GM12872 (cell line): ENCODE data around the gene GAST.
A peak's percentile ranks its signal among the peaks of the same experiment; 100 is the strongest.

Experiments
- TF ChIP-seq, protein P1 (sequence below): IDR thresholded peaks from 3 replicates; pipeline ENCODE4 v1.5.1; 2011; ENCODE audit warnings: low read depth, mild to moderate bottlenecking, low read length, moderate library complexity; ENCODE audit not compliant: insufficient read depth

GAST gene

DNA sequence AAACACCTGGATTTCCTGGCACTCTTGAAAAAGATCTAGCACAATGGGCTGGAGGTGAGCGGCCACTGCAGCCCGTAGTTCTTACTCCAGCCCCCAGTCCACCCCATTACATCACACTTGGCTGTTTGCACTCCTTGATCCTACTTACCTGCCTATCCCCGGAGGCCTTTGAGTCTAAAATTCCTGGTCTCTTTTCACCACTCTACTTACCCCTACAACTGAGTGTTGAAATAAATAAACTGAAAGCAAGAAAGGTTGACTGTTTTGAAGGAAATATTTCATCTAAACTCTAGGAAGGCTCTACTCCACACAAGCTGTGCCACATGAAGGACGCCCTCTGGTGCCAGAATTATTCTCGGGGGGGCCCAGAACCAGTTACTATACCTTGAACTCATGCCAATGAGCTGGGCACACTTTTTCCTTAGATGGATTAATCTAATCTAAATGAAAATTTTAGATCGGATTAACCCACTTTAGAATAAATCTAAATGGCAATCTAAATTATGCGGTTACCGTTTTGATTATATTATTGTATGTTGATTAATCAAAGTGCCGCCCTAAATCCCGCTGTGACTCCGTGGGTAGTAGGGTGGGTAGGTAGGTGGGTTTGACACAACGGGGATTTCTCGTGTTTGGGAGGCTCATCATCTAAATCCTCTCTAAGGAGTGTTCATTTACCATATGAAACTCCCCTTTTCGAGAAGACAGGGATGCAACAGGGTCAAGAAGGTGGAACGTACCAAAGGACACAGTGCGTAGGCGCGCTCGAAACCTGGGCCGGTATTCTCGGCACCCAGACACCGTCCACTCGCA, 24.1 kb upstream of the GAST start:
- TF ChIP-seq, protein P1, sequence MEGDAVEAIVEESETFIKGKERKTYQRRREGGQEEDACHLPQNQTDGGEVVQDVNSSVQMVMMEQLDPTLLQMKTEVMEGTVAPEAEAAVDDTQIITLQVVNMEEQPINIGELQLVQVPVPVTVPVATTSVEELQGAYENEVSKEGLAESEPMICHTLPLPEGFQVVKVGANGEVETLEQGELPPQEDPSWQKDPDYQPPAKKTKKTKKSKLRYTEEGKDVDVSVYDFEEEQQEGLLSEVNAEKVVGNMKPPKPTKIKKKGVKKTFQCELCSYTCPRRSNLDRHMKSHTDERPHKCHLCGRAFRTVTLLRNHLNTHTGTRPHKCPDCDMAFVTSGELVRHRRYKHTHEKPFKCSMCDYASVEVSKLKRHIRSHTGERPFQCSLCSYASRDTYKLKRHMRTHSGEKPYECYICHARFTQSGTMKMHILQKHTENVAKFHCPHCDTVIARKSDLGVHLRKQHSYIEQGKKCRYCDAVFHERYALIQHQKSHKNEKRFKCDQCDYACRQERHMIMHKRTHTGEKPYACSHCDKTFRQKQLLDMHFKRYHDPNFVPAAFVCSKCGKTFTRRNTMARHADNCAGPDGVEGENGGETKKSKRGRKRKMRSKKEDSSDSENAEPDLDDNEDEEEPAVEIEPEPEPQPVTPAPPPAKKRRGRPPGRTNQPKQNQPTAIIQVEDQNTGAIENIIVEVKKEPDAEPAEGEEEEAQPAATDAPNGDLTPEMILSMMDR: peak; percentile 58

DNA sequence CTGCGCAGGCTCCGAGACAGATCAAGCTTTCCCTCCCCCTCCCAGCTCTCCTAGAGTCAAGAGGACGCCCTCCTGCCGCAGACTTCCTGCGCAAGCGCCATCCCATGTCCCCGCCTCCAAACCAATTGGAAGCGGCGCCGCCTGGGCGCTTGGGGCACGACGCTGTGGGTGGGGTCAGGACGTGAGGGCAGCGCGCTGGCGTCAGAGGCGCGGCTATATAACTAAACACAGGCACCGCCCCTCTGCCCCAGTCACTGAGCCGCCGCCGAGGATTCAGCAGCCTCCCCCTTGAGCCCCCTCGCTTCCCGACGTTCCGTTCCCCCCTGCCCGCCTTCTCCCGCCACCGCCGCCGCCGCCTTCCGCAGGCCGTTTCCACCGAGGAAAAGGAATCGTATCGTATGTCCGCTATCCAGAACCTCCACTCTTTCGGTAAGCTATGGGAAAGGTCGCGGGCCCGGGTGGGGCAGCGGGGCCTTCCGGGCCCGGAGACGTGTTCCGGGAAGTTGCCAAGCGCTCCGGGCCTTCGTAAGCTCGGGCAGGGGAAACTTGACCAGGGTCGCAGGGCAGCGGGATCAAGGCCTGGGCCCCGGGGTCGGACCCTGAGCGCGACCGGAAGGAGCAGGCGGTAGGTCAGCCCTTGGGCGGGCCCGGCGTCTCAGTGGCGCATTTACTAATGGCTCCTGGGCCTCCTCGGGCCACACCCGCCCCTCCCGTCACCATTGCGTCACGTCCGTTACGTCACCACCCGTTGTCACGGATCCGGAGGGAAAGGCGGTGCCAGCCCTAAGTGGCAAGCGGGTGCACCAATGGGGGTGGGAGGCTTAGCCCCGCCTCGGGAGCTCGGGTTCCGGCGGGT, 23.3 kb upstream of the GAST start, which contains the start of gene EIF1:
Gene EIF1 (plus strand): TSS at position 245 of the 856 bp plus-strand sequence. CDS start 154 bp downstream, at position 399.
- TF ChIP-seq, protein P1: no peak

DNA sequence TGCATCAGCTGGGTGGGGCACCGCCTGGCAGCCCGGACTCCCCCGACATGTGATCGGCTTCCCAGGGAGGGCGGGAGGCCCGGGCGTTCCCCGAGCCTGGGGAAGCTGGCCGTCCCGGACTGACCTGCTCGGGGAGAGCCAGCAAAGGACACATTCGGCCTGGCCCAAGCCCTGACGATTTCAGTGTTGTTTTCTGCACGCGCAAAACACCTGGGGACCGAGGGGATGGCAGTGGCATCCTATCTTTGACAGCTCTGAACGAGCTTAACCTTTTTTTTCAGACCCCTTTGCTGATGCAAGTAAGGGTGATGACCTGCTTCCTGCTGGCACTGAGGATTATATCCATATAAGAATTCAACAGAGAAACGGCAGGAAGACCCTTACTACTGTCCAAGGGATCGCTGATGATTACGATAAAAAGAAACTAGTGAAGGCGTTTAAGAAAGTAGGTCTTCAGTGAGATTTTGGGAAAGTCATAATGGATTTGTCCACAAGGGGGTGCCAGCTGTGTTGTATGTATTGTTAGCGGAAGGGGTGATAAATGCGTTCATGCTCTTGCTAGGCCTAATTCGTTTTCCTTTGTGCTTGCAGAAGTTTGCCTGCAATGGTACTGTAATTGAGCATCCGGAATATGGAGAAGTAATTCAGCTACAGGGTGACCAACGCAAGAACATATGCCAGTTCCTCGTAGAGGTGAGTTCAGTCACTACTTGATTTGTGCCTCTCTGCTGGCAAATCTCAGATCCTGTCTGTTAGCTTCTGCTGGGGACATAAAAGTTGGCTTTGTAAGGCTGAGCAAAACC, 22.4 kb upstream of the GAST start:
- TF ChIP-seq, protein P1: peak; percentile 79

DNA sequence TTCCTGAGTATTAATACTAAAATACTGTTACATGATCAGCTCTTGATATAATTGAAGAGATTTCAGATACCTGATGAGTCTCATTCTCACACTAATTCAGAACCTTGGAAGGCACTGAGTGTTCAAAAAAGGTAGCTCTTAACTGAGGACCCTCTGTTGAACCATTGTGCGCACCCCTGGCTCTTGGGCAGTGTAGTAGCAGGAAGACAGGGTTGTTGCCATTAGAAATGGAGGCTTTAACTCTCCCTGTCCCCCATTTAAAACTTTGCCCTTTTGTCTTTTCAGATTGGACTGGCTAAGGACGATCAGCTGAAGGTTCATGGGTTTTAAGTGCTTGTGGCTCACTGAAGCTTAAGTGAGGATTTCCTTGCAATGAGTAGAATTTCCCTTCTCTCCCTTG, 21.6 kb upstream of the GAST start:
- TF ChIP-seq, protein P1: no peak

DNA sequence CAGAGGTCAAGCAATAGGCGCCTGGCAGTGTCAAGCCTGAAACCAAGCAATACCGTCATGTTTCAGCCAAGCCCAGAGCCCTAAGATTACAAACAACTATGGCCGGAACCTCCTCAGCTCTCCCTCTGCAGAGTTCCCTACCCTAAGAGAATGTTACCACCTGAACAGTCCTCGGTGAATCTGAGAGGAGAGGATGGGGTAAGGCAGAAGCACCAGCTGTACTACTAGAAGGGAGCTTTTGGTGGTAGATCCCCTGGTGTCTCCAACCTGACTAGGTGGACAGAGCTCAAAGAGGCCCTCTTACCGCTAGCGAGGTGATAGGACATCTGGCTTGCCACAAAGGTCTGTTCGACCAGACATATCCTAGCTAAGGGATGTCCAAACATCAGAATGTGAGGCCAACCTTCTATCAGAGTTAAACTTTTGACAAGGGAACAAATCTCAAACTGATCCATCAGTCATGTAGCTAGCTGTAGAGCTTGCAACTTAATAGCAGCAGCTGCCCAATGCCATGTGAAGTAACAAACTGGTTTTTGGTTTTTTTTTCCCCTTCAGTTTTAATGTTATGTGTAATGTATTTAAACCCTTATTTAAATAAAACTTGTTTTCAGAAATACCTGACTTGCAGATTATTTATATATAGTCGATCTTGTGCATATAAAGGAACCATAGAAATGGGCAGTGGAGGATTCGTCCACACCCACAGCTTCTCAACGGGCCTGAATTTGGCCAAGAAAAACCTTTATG, 20.9 kb upstream of the GAST start:
- TF ChIP-seq, protein P1: no peak

DNA sequence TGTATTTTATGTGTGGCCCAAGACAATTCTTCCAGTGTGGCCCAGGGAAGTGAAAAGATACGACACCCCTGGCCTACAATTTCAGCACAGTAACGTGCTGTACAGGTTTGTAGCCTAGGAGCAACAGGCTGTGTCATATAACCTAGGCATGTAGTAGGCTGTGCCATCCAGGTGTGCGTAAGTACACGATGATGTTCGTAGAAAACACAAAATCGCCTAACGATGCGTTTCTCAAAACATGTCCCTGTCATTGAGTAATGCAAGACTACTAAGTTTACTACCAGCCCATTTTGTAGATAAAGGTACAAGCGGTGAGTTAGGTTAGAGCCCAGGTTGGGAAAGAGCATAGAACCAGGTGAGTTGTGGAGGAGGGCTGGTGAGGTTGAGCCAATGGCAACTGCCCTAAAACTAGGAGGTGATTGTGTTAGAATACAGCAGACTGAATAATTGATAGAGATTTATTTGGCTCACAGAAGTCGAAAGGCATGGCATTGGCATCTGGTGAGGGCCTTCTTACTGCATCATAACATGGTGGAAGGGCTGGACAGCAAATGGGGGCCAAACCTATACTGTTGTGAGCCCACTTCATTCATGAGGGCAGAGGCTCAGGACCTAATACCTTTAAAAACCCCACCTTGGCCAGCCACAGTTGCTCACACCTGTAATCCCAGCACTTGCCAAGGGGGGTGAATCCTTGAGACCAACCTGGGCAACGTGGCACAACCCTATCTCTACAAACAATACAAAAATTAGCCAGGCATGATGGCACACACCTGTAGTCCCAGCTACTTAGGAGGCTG, 19.2 kb upstream of the GAST start:
- TF ChIP-seq, protein P1: no peak
